Hepatocyte (in vitro differentiated cells): ENCODE measurements around the gene CCDC69. TPM values are rescaled to one million over a fixed set of nuclear protein-coding genes. Genes with fewer than 3 reads are reported as not detected.

Source experiments
- DNase-seq: peaks from one replicate; pipeline ENCODE4 v3.0.0-alpha.2; 2016; ENCODE audit warnings: low spot score
- H2AFZ ChIP-seq: fragments of 200-600 bp; sonication (generic); 2 replicates; pipeline ENCODE4 v1.6.0; 2016; ENCODE audit warnings: antibody characterized with exemption, mild to moderate bottlenecking
- H3K27ac ChIP-seq: fragments of 200-600 bp; sonication (generic); 2 replicates; pipeline ENCODE4 v1.5.1; 2016; ENCODE audit warnings: mild to moderate bottlenecking
- H3K27me3 ChIP-seq: fragments of 200-600 bp; sonication (generic); 2 replicates; pipeline ENCODE4 v1.6.1; 2016
- H3K36me3 ChIP-seq: fragments of 200-600 bp; sonication (generic); replicated peaks from 2 replicates; pipeline ENCODE4 v1.5.1; 2016; ENCODE audit warnings: low read depth; ENCODE audit not compliant: insufficient read depth
- H3K4me1 ChIP-seq: fragments of 200-600 bp; sonication (generic); 2 replicates; pipeline ENCODE4 v1.5.1; 2016; ENCODE audit warnings: mild to moderate bottlenecking, moderate library complexity; ENCODE audit not compliant: insufficient read depth
- H3K4me2 ChIP-seq: fragments of 200-600 bp; sonication (generic); 2 replicates; pipeline ENCODE4 v1.6.0; 2016
- H3K4me3 ChIP-seq: fragments of 200-600 bp; sonication (generic); 2 replicates; pipeline ENCODE4 v1.5.1; 2016; ENCODE audit warnings: mild to moderate bottlenecking
- H3K79me2 ChIP-seq: fragments of 200-600 bp; sonication (generic); 2 replicates; pipeline ENCODE4 v1.6.0; 2017; ENCODE audit warnings: mild to moderate bottlenecking
- H3K9me2 ChIP-seq: fragments of 200-600 bp; sonication (generic); replicated peaks from 2 replicates; pipeline ENCODE4 v1.6.0; 2017; ENCODE audit warnings: mild to moderate bottlenecking; ENCODE audit not compliant: insufficient read depth
- H3K9me3 ChIP-seq: fragments of 200-600 bp; sonication (generic); 2 replicates; pipeline ENCODE4 v1.5.1; 2016; ENCODE audit warnings: low read depth, mild to moderate bottlenecking
- H4K20me1 ChIP-seq: fragments of 200-600 bp; sonication (generic); 2 replicates; pipeline ENCODE4 v1.6.0; 2016; ENCODE audit warnings: mild to moderate bottlenecking; ENCODE audit not compliant: insufficient read depth, poor library complexity, severe bottlenecking
- EZH2 ChIP-seq: fragments of 200-600 bp; sonication (generic); IDR thresholded peaks from 2 replicates; pipeline ENCODE4 v1.6.1; 2016; ENCODE audit warnings: antibody characterized with exemption, mild to moderate bottlenecking, borderline replicate concordance
- EZH2phosphoT487 ChIP-seq: fragments of 200-600 bp; sonication (generic); IDR thresholded peaks from one replicate; pipeline ENCODE4 v1.6.1; 2018; ENCODE audit warnings: antibody characterized with exemption, mild to moderate bottlenecking, low read depth, moderate library complexity; ENCODE audit not compliant: unreplicated experiment, severe bottlenecking
- WGBS: methylation state at CpG from one replicate; pipeline ENCODE4 v1.1.6; 2016; ENCODE audit warnings: low lambda C conversion rate; ENCODE audit errors: missing lambda C conversion rate; 5-methylcytosine and 5-hydroxymethylcytosine counted together
- polyA plus RNA-seq: library from polyadenylated mRNA; unstranded; fragments of >200 nt; fragmentation: Nextera tagmentation; extraction: Ambion mirVana; gene quantifications from 2 replicates; pipeline ENCODE4 v1.2.1, GENCODE V29; 2016
- total RNA-seq: library from RNA; depleted of rRNA; stranded (reverse); fragments of >200 nt; gene quantifications from 2 replicates; pipeline ENCODE4 v1.2.3, GENCODE V29; 2014
- TF ChIP-seq, protein P1 (sequence below): fragments of 200-600 bp; sonication (generic); IDR thresholded peaks from 2 replicates; pipeline ENCODE4 v1.5.1; 2016; ENCODE audit warnings: antibody characterized with exemption, mild to moderate bottlenecking; ENCODE audit not compliant: poor library complexity

The CCDC69 gene
- total and polyA plus RNA-seq, 2 experiments from 2014 or later: 22.4 to 27.3 TPM

GRCh38 chr5:151189151-151189550 lies 34.7 kb downstream of the CCDC69 start:
- Histone ChIP-seq H3K4me3 (no peak overlapping the region), H3K9me3 (no peaks in the 10 kb centered on the region), H2AFZ (no peak overlapping the region), H4K20me1 (no peaks in the 10 kb centered on the region), H3K27ac (no peak overlapping the region), H3K4me1 (no peaks in the 10 kb centered on the region), H3K27me3 (no peaks in the 10 kb centered on the region), H3K36me3 (no peaks in the 10 kb centered on the region), H3K9me2 (no peaks in the 10 kb centered on the region), H3K79me2 (no peaks in the 10 kb centered on the region), H3K4me2 (no peak overlapping the region)
- TF ChIP-seq, protein P1, sequence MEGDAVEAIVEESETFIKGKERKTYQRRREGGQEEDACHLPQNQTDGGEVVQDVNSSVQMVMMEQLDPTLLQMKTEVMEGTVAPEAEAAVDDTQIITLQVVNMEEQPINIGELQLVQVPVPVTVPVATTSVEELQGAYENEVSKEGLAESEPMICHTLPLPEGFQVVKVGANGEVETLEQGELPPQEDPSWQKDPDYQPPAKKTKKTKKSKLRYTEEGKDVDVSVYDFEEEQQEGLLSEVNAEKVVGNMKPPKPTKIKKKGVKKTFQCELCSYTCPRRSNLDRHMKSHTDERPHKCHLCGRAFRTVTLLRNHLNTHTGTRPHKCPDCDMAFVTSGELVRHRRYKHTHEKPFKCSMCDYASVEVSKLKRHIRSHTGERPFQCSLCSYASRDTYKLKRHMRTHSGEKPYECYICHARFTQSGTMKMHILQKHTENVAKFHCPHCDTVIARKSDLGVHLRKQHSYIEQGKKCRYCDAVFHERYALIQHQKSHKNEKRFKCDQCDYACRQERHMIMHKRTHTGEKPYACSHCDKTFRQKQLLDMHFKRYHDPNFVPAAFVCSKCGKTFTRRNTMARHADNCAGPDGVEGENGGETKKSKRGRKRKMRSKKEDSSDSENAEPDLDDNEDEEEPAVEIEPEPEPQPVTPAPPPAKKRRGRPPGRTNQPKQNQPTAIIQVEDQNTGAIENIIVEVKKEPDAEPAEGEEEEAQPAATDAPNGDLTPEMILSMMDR: no peak
- TF ChIP-seq EZH2phosphoT487 (no peak), EZH2 (no peak)
- 82% methylated on average over 2 of the region's 2 CpGs for WGBS
- DNase-seq: no peak

- 75% methylated on average over 4 of the region's 4 CpGs for WGBS
- TF ChIP-seq, protein P1: no peak
- no peak for TF ChIP-seq EZH2
- no peak for TF ChIP-seq EZH2phosphoT487
Measured at GRCh38 chr5:151186538-151186937, 37.4 kb downstream of the CCDC69 start.

DNA sequence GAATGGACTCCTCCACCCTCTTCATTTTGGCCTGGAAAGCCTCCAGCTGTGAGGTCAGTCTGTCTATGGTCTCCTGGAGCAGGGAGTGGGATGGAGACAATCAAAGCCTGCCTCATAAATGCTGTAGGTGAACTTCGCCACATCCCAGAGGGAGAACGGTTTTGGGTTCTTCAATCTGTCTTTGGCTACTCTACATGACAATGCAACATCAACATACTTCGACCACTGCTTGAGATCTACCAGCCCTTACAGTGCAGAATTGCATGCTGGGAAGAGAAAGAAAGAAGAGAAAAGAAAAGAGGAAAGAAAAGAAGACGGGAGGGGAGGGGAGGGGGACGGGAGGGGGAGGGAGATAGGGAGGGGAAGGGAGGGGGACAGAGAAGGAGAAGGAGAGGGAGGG lies 37.8 kb downstream of the CCDC69 start:
- H4K20me1 ChIP-seq: no peaks in the 10 kb centered on the region
- H3K27ac ChIP-seq: no peak overlapping the region
- H2AFZ ChIP-seq: no peak overlapping the region
- no peak for DNase-seq
- TF ChIP-seq, protein P1: no peak
- no peak for TF ChIP-seq EZH2phosphoT487
- TF ChIP-seq EZH2: no peak
- no peaks in the 10 kb centered on the region for H3K36me3 ChIP-seq
- no peaks in the 10 kb centered on the region for H3K9me3 ChIP-seq
- H3K79me2 ChIP-seq: no peaks in the 10 kb centered on the region
- no peak overlapping the region for H3K4me3 ChIP-seq
- WGBS: 53% methylated on average over 3 of the region's 5 CpGs
- H3K9me2 ChIP-seq: no peaks in the 10 kb centered on the region
- H3K4me2 ChIP-seq: no peak overlapping the region
- H3K4me1 ChIP-seq: peaks cover 7% of the 10 kb centered on the region
- no peaks in the 10 kb centered on the region for H3K27me3 ChIP-seq

More at GRCh38 chr5:151186538-151186937, 37.4 kb downstream of the CCDC69 start:
- no peak overlapping the region for H3K4me3 ChIP-seq
- H3K9me3 ChIP-seq: no peaks in the 10 kb centered on the region
- H3K27me3 ChIP-seq: no peaks in the 10 kb centered on the region
- H3K9me2 ChIP-seq: no peaks in the 10 kb centered on the region
- H3K27ac ChIP-seq: no peak overlapping the region
- no peaks in the 10 kb centered on the region for H3K79me2 ChIP-seq
- H4K20me1 ChIP-seq: no peaks in the 10 kb centered on the region
- H2AFZ ChIP-seq: no peak overlapping the region
- H3K36me3 ChIP-seq: no peaks in the 10 kb centered on the region
- H3K4me2 ChIP-seq: no peak overlapping the region
- DNase-seq: no peak
- peaks cover 7% of the 10 kb centered on the region for H3K4me1 ChIP-seq

DNA sequence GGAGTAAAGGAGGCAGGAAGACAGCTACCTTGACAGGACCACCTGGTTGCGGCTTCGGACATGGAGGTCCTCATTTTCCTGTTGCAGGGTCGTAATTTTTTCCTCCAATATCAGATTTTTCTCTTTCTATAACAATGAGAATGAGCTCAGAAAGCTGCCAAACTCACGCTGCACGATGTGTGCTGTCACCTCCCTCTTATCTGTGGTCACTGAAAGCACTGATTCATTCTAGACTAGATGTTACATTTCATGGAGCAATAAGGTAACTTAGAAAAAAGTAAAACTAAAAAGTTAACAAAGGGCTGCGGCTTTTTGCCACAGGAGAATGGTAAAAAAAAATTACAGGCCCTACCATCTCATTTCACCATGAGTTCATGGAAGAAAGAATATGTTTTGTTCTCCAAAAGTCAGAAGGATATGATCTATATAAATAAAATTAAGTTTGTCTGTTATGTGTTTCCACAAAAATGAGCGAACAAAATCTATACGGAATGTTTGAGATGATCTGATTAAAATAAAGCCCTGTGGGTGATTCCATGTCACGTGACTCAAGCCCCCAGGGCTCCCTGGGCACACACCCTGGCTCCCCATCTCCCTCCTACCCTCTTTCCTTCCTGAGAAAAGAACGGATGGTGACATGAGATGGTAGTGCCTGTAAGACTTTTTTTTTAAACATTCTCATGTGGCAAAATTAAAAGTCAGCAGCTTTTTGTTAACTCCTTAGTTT lies 39.4 kb downstream of the CCDC69 start:
- Histone ChIP-seq H3K4me3 (no peak overlapping the region), H3K27me3 (no peaks in the 10 kb centered on the region), H2AFZ (no peak overlapping the region), H4K20me1 (no peaks in the 10 kb centered on the region), H3K36me3 (no peaks in the 10 kb centered on the region), H3K9me3 (no peaks in the 10 kb centered on the region), H3K4me1 (peaks cover 7% of the 10 kb centered on the region), H3K27ac (no peak overlapping the region), H3K9me2 (no peaks in the 10 kb centered on the region), H3K79me2 (no peaks in the 10 kb centered on the region), H3K4me2 (no peak overlapping the region)
- 77% methylated on average over 10 of the region's 10 CpGs for WGBS
- TF ChIP-seq EZH2phosphoT487: no peak
- TF ChIP-seq, protein P1: no peak
- TF ChIP-seq EZH2: no peak
- no peak for DNase-seq
